Ectodermal cell (in vitro differentiated cells): ENCODE results near the gene CHST14.
"Not testable (repeated sequence)": the region's sequence is repeated elsewhere in the genome, so short reads cannot be mapped to it uniquely, and the experiment has no call there.

ENCODE experiments used
- H3K27ac ChIP-seq: 2 replicates; pipeline ENCODE4 v1.7.0; 2013; ENCODE audit warnings: mild to moderate bottlenecking, low read depth, low read length; ENCODE audit not compliant: insufficient read depth, poor library complexity, severe bottlenecking
- H3K27me3 ChIP-seq: 2 replicates; pipeline ENCODE4 v1.7.0; 2013; ENCODE audit warnings: mild to moderate bottlenecking, low read length; ENCODE audit not compliant: insufficient read depth, control insufficient read depth, poor library complexity, severe bottlenecking
- H3K36me3 ChIP-seq: one replicate; pipeline ENCODE4 v1.7.0; 2013; ENCODE audit warnings: low read length; ENCODE audit not compliant: control insufficient read depth, insufficient read depth
- H3K4me1 ChIP-seq: one replicate; pipeline ENCODE4 v1.7.0; 2013; ENCODE audit warnings: low read length; ENCODE audit not compliant: control insufficient read depth, insufficient read depth
- H3K4me3 ChIP-seq: 2 replicates; pipeline ENCODE4 v1.7.0; 2013; ENCODE audit warnings: low read depth, low read length, control low read depth; ENCODE audit not compliant: insufficient read depth
- H3K9me3 ChIP-seq: 2 replicates; pipeline ENCODE4 v1.7.0; 2013; ENCODE audit warnings: mild to moderate bottlenecking, low read length, moderate library complexity; ENCODE audit not compliant: control insufficient read depth
- WGBS, 2 experiments: methylation state at CpG; one replicate each; pipeline ENCODE4 v1.1.7; 2013; ENCODE audit warnings: missing lambda C conversion rate in 2 of 2; 5-methylcytosine and 5-hydroxymethylcytosine counted together

The CHST14 gene

DNA sequence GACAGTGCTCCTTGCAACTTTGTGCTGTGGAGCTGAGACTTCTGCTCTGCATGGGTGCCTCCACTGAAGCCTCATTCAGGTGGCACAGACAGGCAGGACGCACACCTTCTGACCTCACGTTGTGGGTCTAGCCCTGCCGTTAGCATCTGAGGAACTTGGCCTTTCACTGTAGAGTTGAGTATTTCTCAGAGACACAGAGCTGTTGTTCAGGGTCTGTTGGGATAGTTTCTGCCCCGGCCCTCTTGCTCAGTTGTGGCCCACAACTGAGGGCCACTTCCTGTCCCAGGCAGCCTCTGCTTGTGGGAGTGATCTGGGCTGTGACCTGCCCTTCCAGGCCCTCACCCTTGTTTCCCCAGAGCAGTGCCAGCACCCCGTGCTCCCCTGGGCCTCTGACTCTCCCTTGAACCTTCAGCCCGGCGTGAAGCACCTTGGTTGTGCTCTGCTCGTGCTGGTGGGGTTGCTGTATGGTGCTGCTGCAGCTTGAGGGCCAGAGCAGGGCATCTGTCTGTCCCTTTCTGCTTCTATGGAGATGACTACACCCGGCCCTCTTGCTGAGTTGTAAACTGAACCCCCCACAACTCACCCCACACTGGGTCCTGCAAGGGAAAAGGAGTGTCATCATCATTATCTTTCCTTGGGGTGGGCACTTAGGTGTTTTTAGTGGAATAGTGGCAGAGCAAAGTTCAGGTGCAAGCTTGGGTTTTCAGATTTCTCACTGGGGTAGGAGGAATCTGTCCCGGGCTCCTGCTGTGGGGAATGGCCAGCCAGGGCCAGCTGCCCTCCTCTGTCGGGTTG is 18.3 kb upstream of the CHST14 start:
- 67 to 70% methylated on average over 10 to 11 of the region's 11 CpGs for WGBS, 2 experiments
- Histone ChIP-seq H3K27me3 (no peaks in the 10 kb centered on the region), H3K36me3 (no peaks in the 10 kb centered on the region), H3K27ac (no peak overlapping the region), H3K9me3 (no peaks in the 10 kb centered on the region), H3K4me3 (no peak overlapping the region), H3K4me1 (peaks cover 34% of the 10 kb centered on the region)

DNA sequence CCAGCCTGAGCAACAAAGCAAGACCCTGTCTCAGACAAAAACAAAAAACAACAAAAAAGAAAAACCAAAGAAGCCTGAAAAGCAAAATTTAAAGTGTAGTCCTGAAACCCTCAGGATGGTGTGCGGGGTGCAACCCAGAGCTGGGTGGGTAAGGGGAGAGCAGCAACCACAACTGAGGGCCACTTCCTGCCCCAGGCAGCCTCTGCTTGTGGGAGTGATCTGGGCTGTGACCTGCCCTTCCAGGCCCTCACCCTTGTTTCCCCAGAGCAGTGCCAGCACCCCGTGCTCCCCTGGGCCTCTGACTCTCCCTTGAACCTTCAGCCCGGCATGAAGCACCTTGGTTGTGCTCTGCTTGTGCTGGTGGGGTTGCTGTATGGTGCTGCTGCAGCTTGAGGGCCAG is 16.8 kb upstream of the CHST14 start:
- WGBS, 2 experiments: 88 to 94% methylated on average over 3 of the region's 3 CpGs
- H3K4me1 ChIP-seq: peaks cover 34% of the 10 kb centered on the region
- H3K36me3 ChIP-seq, H3K27ac ChIP-seq, H3K4me3 ChIP-seq, H3K9me3 ChIP-seq, H3K27me3 ChIP-seq: not testable (repeated sequence)

DNA sequence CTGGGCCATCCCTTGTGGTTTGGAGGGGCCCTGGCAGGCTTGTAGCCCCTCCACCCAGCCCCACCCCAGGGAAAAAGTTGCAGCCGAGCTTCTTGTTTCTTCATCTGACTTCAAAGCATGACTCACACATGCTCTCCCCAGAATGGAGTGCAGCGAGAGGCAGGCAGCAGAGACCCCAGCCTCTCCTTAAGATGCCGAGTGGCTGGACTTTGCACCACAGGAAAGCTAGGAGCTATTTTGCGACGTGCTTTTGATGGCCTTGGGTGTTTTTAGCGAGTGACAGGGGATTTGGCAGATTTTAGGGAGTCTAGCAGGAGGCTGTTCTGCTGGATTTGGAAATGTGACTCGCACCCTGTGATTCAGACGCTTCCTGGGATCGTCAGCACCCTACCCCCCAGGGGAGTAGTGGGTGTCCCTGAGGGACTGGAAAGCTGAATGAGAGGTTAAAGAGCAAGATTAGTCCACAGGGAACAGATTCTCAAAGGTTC is 15.8 kb upstream of the CHST14 start:
- Histone ChIP-seq H3K27me3 (no peaks in the 10 kb centered on the region), H3K4me1 (peaks cover 33% of the 10 kb centered on the region), H3K27ac (no peak overlapping the region), H3K9me3 (no peaks in the 10 kb centered on the region), H3K4me3 (no peak overlapping the region), H3K36me3 (peaks cover 5% of the 10 kb centered on the region)
- 73 to 80% methylated on average over 9 of the region's 9 CpGs for WGBS, 2 experiments

DNA sequence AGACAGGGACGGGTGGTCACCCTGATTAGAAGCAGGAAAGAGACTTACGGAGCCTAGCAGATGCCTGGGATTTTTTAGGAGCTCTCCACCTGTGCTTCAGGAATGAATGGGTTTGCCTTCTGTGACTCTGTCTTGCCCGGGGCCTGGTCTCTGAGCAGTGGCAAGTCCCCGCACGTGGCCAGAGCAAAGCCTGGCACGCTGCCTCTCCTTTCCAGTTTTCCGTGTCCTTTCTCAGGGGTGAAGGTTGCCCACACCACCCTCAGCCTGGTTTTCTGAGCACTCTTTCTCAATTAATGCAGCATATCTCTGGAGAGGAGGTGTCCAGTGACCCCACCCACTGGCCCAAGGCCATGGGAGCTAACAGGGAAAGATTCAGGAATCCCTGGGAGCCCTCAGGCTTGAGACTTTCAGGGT is 14.5 kb upstream of the CHST14 start:
- 81 to 84% methylated on average over 7 of the region's 7 CpGs for WGBS, 2 experiments
- no peaks in the 10 kb centered on the region for H3K27me3 ChIP-seq
- no peak overlapping the region for H3K27ac ChIP-seq
- H3K36me3 ChIP-seq: peaks cover 5% of the 10 kb centered on the region
- peaks cover 27% of the 10 kb centered on the region for H3K4me1 ChIP-seq
- H3K4me3 ChIP-seq: no peak overlapping the region
- H3K9me3 ChIP-seq: no peaks in the 10 kb centered on the region

DNA sequence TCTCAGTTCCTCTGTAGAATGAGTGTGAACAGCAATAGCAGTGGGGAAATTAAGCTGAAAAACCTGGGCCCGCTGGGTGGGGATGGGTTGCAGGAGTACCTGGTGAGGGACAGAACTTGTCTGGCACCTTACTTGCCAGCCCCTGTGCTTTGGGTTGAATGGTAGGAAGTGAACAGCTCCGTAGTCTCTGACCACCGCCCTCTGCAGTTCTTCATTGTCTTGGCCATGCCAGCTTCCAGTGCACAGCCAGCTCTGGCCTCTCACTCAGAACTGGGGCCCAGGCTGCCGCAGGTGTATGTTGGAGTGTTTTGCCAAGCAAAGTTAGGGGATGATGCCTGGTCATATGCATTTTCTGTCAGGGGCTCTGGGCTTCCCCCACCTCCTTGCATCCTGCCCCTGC is 14.0 kb upstream of the CHST14 start:
- Histone ChIP-seq H3K9me3 (no peaks in the 10 kb centered on the region), H3K4me1 (peaks cover 27% of the 10 kb centered on the region), H3K4me3 (no peak overlapping the region), H3K27me3 (no peaks in the 10 kb centered on the region), H3K27ac (no peak overlapping the region), H3K36me3 (peaks cover 5% of the 10 kb centered on the region)
- WGBS, 2 experiments: 87% methylated on average over 4 of the region's 4 CpGs

DNA sequence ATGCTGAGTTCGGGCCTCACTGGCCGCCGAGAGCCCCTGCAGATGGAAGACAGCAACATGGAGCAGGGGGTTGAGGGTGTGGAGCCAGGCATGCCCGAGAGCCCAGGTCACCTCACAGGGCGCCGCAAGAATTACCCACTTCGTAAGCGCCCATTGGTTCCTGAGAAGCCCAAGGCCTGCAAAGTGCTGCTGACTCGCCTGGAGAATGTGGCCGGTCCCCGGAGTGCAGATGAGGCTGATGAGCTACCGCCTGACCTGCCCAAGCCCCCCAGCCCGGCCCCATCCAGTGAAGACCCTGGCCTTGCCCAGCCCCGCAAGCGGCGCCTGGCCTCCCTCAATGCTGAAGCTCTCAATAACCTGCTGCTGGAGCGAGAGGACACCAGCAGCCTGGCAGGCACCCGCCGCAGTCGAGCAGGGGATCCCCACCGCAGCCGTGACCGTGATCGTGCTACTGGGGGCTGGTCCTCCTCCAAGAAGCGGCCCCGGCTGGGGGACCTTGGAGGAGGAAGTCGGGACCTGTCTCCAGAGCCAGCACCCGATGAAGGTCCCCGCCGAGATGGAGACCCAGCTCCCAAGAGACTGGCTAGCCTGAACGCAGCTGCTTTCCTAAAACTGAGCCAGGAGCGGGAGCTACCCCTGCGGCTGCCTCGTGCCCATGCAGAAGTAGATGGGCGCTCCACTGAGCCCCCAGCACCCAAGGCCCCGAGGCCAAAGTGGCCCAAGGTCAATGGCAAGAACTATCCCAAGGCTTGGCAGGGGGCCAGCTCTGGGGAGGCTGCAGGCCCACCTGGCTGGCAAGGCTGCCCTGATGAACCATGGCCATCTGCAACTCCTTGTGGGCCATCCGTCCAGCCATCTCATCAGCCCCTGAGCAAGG is 12.1 kb upstream of the CHST14 start:
- Histone ChIP-seq H3K27ac (no peak overlapping the region), H3K36me3 (peaks cover 11% of the 10 kb centered on the region), H3K27me3 (no peaks in the 10 kb centered on the region), H3K9me3 (no peaks in the 10 kb centered on the region), H3K4me3 (no peak overlapping the region), H3K4me1 (peaks cover 16% of the 10 kb centered on the region)
- WGBS, 2 experiments: 96% methylated on average over 37 of the region's 37 CpGs

DNA sequence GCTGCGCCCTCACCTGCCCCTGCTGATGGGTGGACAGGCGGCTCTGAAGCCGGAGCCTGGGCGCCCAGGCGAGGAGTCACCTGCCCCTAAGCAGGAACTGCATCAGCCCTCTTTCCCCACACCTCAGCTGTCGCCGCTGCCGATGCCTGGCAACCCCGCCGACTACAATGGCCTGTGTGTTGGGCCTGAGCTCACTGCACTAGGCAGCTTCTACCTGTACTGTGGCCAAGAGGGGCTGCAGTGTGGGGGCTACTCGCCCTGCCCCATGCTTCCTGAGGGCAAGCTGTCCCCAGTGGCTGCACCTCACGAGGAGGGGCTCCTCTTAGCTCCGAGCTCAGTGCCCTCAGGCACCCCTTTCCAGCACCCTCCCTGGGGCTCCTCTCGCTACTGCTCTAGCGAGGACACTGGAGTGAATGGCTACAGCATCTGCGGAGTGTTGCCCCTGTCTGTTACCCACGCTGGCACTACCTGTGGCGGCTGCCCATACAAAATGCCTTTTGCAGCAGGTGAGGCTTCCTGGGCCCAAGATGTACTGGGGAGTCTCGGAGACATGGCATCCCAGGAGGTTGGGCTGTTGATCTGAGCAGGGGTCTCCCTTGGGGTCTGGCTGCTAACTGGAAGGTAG is 11.3 kb upstream of the CHST14 start:
- 96% methylated on average over 19 of the region's 19 CpGs for WGBS, 2 experiments
- Histone ChIP-seq H3K27ac (no peak overlapping the region), H3K4me3 (no peak overlapping the region), H3K27me3 (no peaks in the 10 kb centered on the region), H3K9me3 (no peaks in the 10 kb centered on the region), H3K36me3 (peaks cover 18% of the 10 kb centered on the region), H3K4me1 (peaks cover 15% of the 10 kb centered on the region)

DNA sequence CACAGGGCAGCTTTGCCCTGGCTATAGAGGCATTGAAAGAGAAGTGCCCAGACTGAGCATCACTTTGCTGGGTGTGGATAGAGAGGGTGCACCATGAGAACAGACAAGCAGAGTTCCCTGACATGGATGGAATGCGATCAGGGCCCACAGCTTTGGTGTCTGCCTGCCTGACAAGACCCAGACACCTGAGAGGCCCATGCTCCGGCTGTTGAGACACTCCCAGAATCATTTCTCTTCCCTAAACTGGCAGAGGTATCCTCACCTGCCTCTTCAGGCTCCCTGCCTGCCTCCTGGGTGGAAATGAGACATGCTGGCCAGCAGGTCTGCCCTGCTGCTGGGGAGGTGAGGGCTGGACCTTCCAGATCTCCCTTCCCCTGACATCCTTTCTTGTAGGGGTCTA is 10.4 kb upstream of the CHST14 start:
- Histone ChIP-seq H3K27ac (no peak overlapping the region), H3K9me3 (no peaks in the 10 kb centered on the region), H3K4me1 (peaks cover 6% of the 10 kb centered on the region), H3K4me3 (no peak overlapping the region), H3K27me3 (no peaks in the 10 kb centered on the region), H3K36me3 (peaks cover 25% of the 10 kb centered on the region)
- WGBS, 2 experiments: 96 to 97% methylated on average over 2 of the region's 2 CpGs

DNA sequence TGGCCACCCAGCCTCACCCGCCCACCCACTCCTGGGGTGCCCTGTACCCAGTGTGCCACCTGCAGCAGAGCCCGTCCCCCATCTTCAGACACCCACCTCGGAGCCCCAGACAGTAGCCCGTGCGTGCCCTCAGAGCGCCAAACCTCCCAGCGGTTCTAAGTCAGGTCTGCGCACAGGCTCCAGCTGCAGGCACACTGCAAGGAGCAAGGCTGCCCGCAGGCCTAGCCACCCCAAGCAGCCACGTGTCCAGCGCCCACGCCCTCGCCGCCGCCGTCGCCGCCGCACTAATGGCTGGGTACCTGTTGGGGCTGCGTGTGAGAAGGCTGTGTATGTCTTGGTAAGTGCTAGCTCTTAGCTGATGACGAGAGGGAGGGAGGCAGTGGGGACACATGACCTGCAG is 8.8 kb upstream of the CHST14 start:
- H3K36me3 ChIP-seq: peaks cover 31% of the 10 kb centered on the region
- no peak overlapping the region for H3K4me3 ChIP-seq
- H3K27ac ChIP-seq: no peak overlapping the region
- WGBS, 2 experiments: 96% methylated on average over 21 of the region's 21 CpGs
- no peaks in the 10 kb centered on the region for H3K9me3 ChIP-seq
- no peaks in the 10 kb centered on the region for H3K27me3 ChIP-seq
- H3K4me1 ChIP-seq: no peaks in the 10 kb centered on the region

DNA sequence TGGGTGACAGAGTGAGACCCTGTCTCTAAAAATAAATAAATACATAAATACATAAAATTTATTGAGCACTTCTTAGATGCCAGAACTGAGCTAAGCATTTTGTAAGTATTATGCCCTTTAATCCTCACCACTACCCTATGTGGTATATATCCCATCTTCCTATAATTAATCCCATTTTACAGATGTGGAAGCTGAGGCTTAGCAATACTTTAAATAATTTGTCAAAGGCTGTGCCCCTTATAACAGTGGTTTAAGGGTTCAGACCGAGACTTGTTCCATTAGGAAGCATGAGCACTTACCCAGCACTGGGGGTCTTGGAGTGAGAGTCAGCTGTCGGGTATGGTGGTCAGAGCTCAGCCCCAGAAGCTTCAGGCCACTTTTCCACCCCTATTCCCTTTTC is 7.5 kb upstream of the CHST14 start:
- H3K27ac ChIP-seq: no peak overlapping the region
- H3K36me3 ChIP-seq: peaks cover 34% of the 10 kb centered on the region
- no peaks in the 10 kb centered on the region for H3K9me3 ChIP-seq
- H3K4me3 ChIP-seq: no peak overlapping the region
- WGBS, 2 experiments: 93 to 96% methylated on average over 2 of the region's 2 CpGs
- no peaks in the 10 kb centered on the region for H3K27me3 ChIP-seq
- H3K4me1 ChIP-seq: no peaks in the 10 kb centered on the region
